GM21723 (cell line): ENCODE data around the gene ANKLE1.
"Not testable (repeated sequence)": the region's sequence is repeated elsewhere in the genome, so short reads cannot be mapped to it uniquely, and the experiment has no call there.

Source experiments
- ATAC-seq: cut with Tn5 transposase; IDR thresholded peaks from one replicate; pipeline ENCODE4 v1.9.1; 2021; ENCODE audit warnings: mild to moderate bottlenecking, moderate library complexity; ENCODE audit not compliant: unreplicated experiment

The ANKLE1 gene

GRCh38 chr19:17246681-17247425, 34.8 kb upstream of the ANKLE1 start:
- ATAC-seq, result no peak

GRCh38 chr19:17248011-17248776, 33.5 kb upstream of the ANKLE1 start:
- ATAC-seq, result no peak

- ATAC-seq, result no peak
These were observed 31.7 kb upstream of the ANKLE1 start for GRCh38 chr19:17249887-17250548.

- ATAC-seq, result no peak
These were observed 27.1 kb upstream of the ANKLE1 start for GRCh38 chr19:17254636-17255035.

- ATAC-seq, result no peak
These were observed 26.5 kb upstream of the ANKLE1 start for GRCh38 chr19:17255150-17255621.

- ATAC-seq, result no peak
These were observed 25.6 kb upstream of the ANKLE1 start for GRCh38 chr19:17256130-17256529.

- ATAC-seq, result no peak
These were observed 22.5 kb upstream of the ANKLE1 start for GRCh38 chr19:17259118-17259780.

GRCh38 chr19:17259934-17260333, 21.8 kb upstream of the ANKLE1 start:
- ATAC-seq, result no peak

GRCh38 chr19:17260842-17261325, 20.8 kb upstream of the ANKLE1 start:
- peak; percentile 82 for ATAC-seq

- no peak for ATAC-seq
These were observed 19.1 kb upstream of the ANKLE1 start for GRCh38 chr19:17262557-17262956.

- ATAC-seq, result no peak
These were observed 17.7 kb upstream of the ANKLE1 start for GRCh38 chr19:17263712-17264640.

GRCh38 chr19:17264641-17264979, 17.1 kb upstream of the ANKLE1 start, which contains the start of gene USHBP1:
Gene USHBP1, minus strand, starts transcription at chr19:17264745. Its CDS starts 446 bp downstream, at chr19:17264299.
- no peak for ATAC-seq

- no peak for ATAC-seq
These were observed 15.7 kb upstream of the ANKLE1 start for GRCh38 chr19:17266026-17266425.

- ATAC-seq, result peak; percentile 17
These were observed 15.1 kb upstream of the ANKLE1 start for GRCh38 chr19:17266589-17266974.

- peak; percentile 86 for ATAC-seq
These were observed 14.5 kb upstream of the ANKLE1 start, which contains the start of gene BABAM1 for GRCh38 chr19:17266975-17267788. Gene BABAM1, plus strand, starts transcription at chr19:17267443. Its CDS starts 1,364 bp downstream, at chr19:17268807.

GRCh38 chr19:17268754-17269153, 12.9 kb upstream of the ANKLE1 start:
- no peak for ATAC-seq

GRCh38 chr19:17274892-17275291, 6.8 kb upstream of the ANKLE1 start:
- ATAC-seq, result not testable (repeated sequence)

- ATAC-seq, result no peak
These were observed 6.1 kb upstream of the ANKLE1 start for GRCh38 chr19:17275441-17276175.
